GM20000 (cell line): Measurements from ENCODE around the gene COMP.

Source experiments
- DNase-seq: peaks from one replicate; pipeline ENCODE4 v3.0.0; 2012; ENCODE audit warnings: low spot score
- CTCF ChIP-seq: IDR thresholded peaks from 2 replicates; pipeline ENCODE4 v1.5.1; 2012; ENCODE audit warnings: mild to moderate bottlenecking, control low read depth; ENCODE audit errors: extremely low read depth, missing control alignments

COMP gene

GRCh38 chr19:18759304-18759994, 31.7 kb downstream of the COMP start:
- no peak for DNase-seq
- no peak for TF ChIP-seq CTCF

GRCh38 chr19:18756896-18757295, 34.2 kb downstream of the COMP start:
- DNase-seq, result no peak
- no peak for TF ChIP-seq CTCF

- TF ChIP-seq CTCF, result no peak
- no peak for DNase-seq
Measured at GRCh38 chr19:18754501-18754900, 36.6 kb downstream of the COMP start.

- no peak for DNase-seq
- no peak for TF ChIP-seq CTCF
Measured at GRCh38 chr19:18751571-18751970, 39.5 kb downstream of the COMP start.

- DNase-seq, result no peak
- TF ChIP-seq CTCF, result no peak
Measured at GRCh38 chr19:18750295-18750970, 40.7 kb downstream of the COMP start.

GRCh38 chr19:18749362-18750231, 41.5 kb downstream of the COMP start:
- TF ChIP-seq CTCF, result no peak
- no peak for DNase-seq
